Measurements from ENCODE around the gene TMEM89.

DNA sequence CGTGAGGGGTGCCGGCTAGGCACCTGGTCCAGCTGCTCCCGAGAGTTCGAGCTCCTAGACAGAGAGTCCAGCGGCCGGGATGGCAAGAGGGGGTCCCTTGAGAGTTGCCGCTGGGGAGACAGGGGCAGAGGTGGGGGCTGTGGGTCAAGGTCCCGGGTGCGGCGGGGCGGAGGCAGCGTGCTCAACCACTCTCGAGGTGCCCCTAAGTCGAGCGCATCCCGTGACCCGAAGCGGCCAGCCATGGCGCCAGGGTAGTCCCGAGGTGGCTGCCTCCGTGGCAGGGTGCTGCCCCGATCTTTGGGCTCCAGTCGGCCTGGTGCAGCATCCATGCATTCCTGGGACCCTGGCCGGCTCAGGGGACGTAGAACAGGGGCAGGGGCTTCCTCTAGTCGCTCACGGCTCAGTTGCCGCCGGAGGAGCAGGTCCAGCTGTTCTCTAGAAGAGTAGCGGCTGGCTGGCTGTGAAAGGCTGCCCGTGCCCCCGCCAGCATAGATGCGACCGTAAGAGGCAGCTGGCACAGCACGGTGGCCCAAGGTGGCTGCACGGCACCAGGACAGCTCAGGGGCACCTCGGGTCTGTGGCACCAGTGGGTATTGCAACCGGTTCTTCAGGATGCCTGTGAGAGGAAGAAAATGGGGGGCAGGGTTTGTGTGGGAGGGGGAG lies 18.5 kb upstream of the TMEM89 start:
- no peak for TF ChIP-seq EZH2 (IDR thresholded peaks at IDR 0.05; ENCODE audit: low read depth, unreplicated experiment)
- no peak for TF ChIP-seq POLR2AphosphoS5 (IDR thresholded peaks at IDR 0.05; ENCODE audit: low read depth)
- TF ChIP-seq CTCF (conservative IDR thresholded peaks at IDR 0.05; ENCODE audit: low read depth in 2 of 2) = no peak
- TF ChIP-seq EZH2phosphoT487 (IDR thresholded peaks at IDR 0.05; ENCODE audit: unreplicated experiment) = no peak
- no peak for TF ChIP-seq CREB1 (CRISPR knock-in tag; IDR thresholded peaks at IDR 0.05; ENCODE audit: low read depth)
- no peak for TF ChIP-seq STAT1 (IDR thresholded peaks at IDR 0.05; ENCODE audit: unreplicated experiment)
- TF ChIP-seq, protein P1, sequence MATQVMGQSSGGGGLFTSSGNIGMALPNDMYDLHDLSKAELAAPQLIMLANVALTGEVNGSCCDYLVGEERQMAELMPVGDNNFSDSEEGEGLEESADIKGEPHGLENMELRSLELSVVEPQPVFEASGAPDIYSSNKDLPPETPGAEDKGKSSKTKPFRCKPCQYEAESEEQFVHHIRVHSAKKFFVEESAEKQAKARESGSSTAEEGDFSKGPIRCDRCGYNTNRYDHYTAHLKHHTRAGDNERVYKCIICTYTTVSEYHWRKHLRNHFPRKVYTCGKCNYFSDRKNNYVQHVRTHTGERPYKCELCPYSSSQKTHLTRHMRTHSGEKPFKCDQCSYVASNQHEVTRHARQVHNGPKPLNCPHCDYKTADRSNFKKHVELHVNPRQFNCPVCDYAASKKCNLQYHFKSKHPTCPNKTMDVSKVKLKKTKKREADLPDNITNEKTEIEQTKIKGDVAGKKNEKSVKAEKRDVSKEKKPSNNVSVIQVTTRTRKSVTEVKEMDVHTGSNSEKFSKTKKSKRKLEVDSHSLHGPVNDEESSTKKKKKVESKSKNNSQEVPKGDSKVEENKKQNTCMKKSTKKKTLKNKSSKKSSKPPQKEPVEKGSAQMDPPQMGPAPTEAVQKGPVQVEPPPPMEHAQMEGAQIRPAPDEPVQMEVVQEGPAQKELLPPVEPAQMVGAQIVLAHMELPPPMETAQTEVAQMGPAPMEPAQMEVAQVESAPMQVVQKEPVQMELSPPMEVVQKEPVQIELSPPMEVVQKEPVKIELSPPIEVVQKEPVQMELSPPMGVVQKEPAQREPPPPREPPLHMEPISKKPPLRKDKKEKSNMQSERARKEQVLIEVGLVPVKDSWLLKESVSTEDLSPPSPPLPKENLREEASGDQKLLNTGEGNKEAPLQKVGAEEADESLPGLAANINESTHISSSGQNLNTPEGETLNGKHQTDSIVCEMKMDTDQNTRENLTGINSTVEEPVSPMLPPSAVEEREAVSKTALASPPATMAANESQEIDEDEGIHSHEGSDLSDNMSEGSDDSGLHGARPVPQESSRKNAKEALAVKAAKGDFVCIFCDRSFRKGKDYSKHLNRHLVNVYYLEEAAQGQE (IDR thresholded peaks at IDR 0.05; ENCODE audit: unreplicated experiment) = no peak

Measured in GM23338 (cell line).